ENCODE results near the gene CAPZB. TPM values are rescaled to one million over a fixed set of nuclear protein-coding genes. Genes with fewer than 3 reads are reported as not detected.

The CAPZB gene
- total and polyA plus RNA-seq, 2 of the 4 experiments (the other 2 are of a cell fraction): 216 to 304 TPM

- TF ChIP-seq, protein P1, sequence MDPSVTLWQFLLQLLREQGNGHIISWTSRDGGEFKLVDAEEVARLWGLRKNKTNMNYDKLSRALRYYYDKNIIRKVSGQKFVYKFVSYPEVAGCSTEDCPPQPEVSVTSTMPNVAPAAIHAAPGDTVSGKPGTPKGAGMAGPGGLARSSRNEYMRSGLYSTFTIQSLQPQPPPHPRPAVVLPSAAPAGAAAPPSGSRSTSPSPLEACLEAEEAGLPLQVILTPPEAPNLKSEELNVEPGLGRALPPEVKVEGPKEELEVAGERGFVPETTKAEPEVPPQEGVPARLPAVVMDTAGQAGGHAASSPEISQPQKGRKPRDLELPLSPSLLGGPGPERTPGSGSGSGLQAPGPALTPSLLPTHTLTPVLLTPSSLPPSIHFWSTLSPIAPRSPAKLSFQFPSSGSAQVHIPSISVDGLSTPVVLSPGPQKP (IDR thresholded peaks at IDR 0.05; ENCODE audit: borderline replicate concordance, low read depth, low read length): no peak
- TF ChIP-seq CEBPB (IDR thresholded peaks at IDR 0.05; ENCODE audit: low read depth, low read length) (no peak), FOS (IDR thresholded peaks at IDR 0.05; ENCODE audit: low read depth, low read length) (no peak), RFX5 (IDR thresholded peaks at IDR 0.05; ENCODE audit: low read depth, low read length) (no peak), POLR2A (IDR thresholded peaks at IDR 0.05; ENCODE audit: low read depth, low read length) (no peak)
Measured at GRCh38 chr1:19405195-19405760, 80.1 kb downstream of the CAPZB start (continued).

GRCh38 chr1:19404748-19405147 is 80.6 kb downstream of the CAPZB start:
- H2AFZ ChIP-seq (replicated peaks; ENCODE audit: low read length, poor library complexity): no peak overlapping the region
- H3K4me3 ChIP-seq (ENCODE audit: insufficient read depth, low read depth, low read length): no peak overlapping the region
- CTCF ChIA-PET: interaction anchor here (0.6 to 1.4 kb wide), 3 partner anchors 13 to 248 kb away, joined by 3 to 10 read pairs (median 4); no protein-coding TSS in a partner anchor
- no peak overlapping the region for H2BK120ac ChIP-seq (ENCODE audit: low read depth, low read length)
- H3K4me1 ChIP-seq (ENCODE audit: control insufficient read depth, insufficient read depth, low read length): peaks cover 33% of the 10 kb centered on the region
- peaks cover 70 to 97% of the 10 kb centered on the region in 2 experiments for H3K79me1 ChIP-seq (ENCODE audit: low read depth in 1 of 2, low read length in 2 of 2)
- H3K27ac ChIP-seq (ENCODE audit: insufficient read depth, low read length): no peak overlapping the region
- no peak overlapping the region for H2AK9ac ChIP-seq (replicated peaks; ENCODE audit: low read depth, low read length, poor library complexity)
- no peak overlapping the region for H2BK20ac ChIP-seq (ENCODE audit: low read depth, low read length)
- H3K18ac ChIP-seq (ENCODE audit: low read depth, low read length): no peak overlapping the region
- peaks cover 60% of the 10 kb centered on the region for H3K9me1 ChIP-seq (ENCODE audit: insufficient read depth, low read length)
- ATAC-seq (ENCODE audit: low read depth) (no peak), DNase-seq (no peak)
- H3K27me3 ChIP-seq (ENCODE audit: control insufficient read depth, insufficient read depth, low read length): no peaks in the 10 kb centered on the region
- H4K5ac ChIP-seq (ENCODE audit: low read depth, low read length): no peak overlapping the region
- in situ Hi-C loops (cut with MboI; ENCODE audit: low sequenced_read_pairs): no loop called here
- H3K9me3 ChIP-seq (ENCODE audit: control insufficient read depth, insufficient read depth, low read length): no peaks in the 10 kb centered on the region
- no peak overlapping the region for H3K56ac ChIP-seq (ENCODE audit: extremely low read depth, insufficient read depth, low read length)
- 92% methylated on average over 2 of the region's 5 CpGs; no CpG with 5 or more reads in 1 of the 2 experiments for WGBS, 2 experiments (ENCODE audit: extremely low coverage in 2 of 2, insufficient read length in 1 of 2)
- POLR2A ChIA-PET (ENCODE audit: unreplicated experiment): no interaction called here
- dilution Hi-C loops (cut with HindIII; ENCODE audit: low sequenced_read_pairs, unreplicated experiment): no loop called here
- no peak overlapping the region for H3K14ac ChIP-seq (replicated peaks; ENCODE audit: low read depth, low read length)
- H3K9ac ChIP-seq (ENCODE audit: low read depth, low read length): no peak overlapping the region
- no peak overlapping the region for H2BK15ac ChIP-seq (ENCODE audit: low read depth, low read length)
- H2AK5ac ChIP-seq (ENCODE audit: low read depth, low read length): no peak overlapping the region
- H3K4ac ChIP-seq (ENCODE audit: low read depth, low read length): no peak overlapping the region
- H3K23ac ChIP-seq (ENCODE audit: low read depth, low read length): no peak overlapping the region
- H4K91ac ChIP-seq (ENCODE audit: insufficient read depth, low read depth, low read length): no peak overlapping the region
- no peak overlapping the region for H2BK5ac ChIP-seq (ENCODE audit: low read depth, low read length, poor library complexity, severe bottlenecking)
- H4K20me1 ChIP-seq (ENCODE audit: insufficient read depth, low read length): peaks cover 96% of the 10 kb centered on the region
- no peak overlapping the region for H3K4me2 ChIP-seq (ENCODE audit: low read depth, low read length)
- intact Hi-C loops (cut with micrococcal nuclease): no loop called here
- no peak overlapping the region for H4K8ac ChIP-seq (ENCODE audit: low read depth in 2 of 2, low read length in 2 of 2)
- no TSS peak for BruUV-seq (replicated peaks)
- peaks cover 11% of the 10 kb centered on the region for H3K36me3 ChIP-seq (ENCODE audit: control insufficient read depth, insufficient read depth, low read length)
- TF ChIP-seq, protein P2, sequence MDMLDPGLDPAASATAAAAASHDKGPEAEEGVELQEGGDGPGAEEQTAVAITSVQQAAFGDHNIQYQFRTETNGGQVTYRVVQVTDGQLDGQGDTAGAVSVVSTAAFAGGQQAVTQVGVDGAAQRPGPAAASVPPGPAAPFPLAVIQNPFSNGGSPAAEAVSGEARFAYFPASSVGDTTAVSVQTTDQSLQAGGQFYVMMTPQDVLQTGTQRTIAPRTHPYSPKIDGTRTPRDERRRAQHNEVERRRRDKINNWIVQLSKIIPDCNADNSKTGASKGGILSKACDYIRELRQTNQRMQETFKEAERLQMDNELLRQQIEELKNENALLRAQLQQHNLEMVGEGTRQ (IDR thresholded peaks at IDR 0.05; ENCODE audit: low read depth, low read length): no peak
- TF ChIP-seq BHLHE40 (IDR thresholded peaks at IDR 0.05; ENCODE audit: low read depth, low read length): no peak
- TF ChIP-seq, protein P1 (IDR thresholded peaks at IDR 0.05; ENCODE audit: borderline replicate concordance, low read depth, low read length): no peak
- no peak for TF ChIP-seq CHD1 (IDR thresholded peaks at IDR 0.05; ENCODE audit: low read depth, low read length)
- TF ChIP-seq POLR2A (IDR thresholded peaks at IDR 0.05; ENCODE audit: low read depth, low read length): no peak
- no peak for TF ChIP-seq MXI1 (IDR thresholded peaks at IDR 0.05; ENCODE audit: borderline replicate concordance, low read depth, low read length)
- TF ChIP-seq RAD21 (IDR thresholded peaks at IDR 0.05; ENCODE audit: low read length): no peak
- no peak for TF ChIP-seq SMC3 (IDR thresholded peaks at IDR 0.05; ENCODE audit: low read depth, low read length)
- TF ChIP-seq NFE2L2 (IDR thresholded peaks at IDR 0.05; ENCODE audit: low read depth, low read length): no peak
- TF ChIP-seq FOS (IDR thresholded peaks at IDR 0.05; ENCODE audit: low read depth, low read length): no peak
- TF ChIP-seq MAZ (IDR thresholded peaks at IDR 0.05; ENCODE audit: borderline replicate concordance, low read depth, low read length): no peak
- no peak for TF ChIP-seq MAFK (IDR thresholded peaks at IDR 0.05; ENCODE audit: low read depth, low read length)
